Stimulated activated CD4-positive, alpha-beta T cell treated with anti-CD3 and anti-CD28 coated beads, Interleukin-2, amount 100 ng/mL, for 4 hours (primary cell): ENCODE results near the gene ELN.

ENCODE experiments used
- DNase-seq: peaks from one replicate; pipeline ENCODE4 v3.0.0-alpha.2; 2020; ENCODE audit warnings: low read depth

Gene ELN

GRCh38 chr7:74094224-74095101 is 66.5 kb downstream of the ELN start:
- DNase-seq: peak; percentile 64

GRCh38 chr7:74095135-74095534 is 67.2 kb downstream of the ELN start:
- DNase-seq: no peak

GRCh38 chr7:74097937-74098614 is 70.1 kb downstream of the ELN start:
- DNase-seq: no peak

GRCh38 chr7:74099031-74099430 is 71.1 kb downstream of the ELN start:
- no peak for DNase-seq

GRCh38 chr7:74101061-74101681 is 73.2 kb downstream of the ELN start:
- no peak for DNase-seq

- no peak for DNase-seq
These were observed 75.3 kb downstream of the ELN start for GRCh38 chr7:74103219-74103772.

DNA sequence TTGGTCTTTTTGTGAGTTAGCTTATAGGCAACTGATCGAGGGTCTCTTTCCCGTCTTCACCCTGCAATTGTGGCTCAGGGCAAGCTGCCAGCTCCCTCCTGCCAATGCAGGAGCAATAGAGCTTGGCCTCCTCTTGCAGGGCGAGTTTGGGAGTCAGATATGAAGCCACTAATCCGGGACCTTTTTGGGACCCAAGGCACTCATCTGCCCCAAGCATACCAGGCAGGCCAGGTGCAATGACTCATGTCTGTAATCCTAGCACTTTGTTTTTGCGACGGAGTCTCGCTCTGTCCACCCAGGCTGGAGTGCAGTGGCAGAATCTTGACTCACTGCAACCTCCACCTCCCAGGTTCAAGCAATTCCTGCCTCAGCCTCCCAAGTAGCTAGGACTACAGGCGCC is 76.7 kb downstream of the ELN start:
- DNase-seq: no peak

- DNase-seq: no peak
These were observed 78.0 kb downstream of the ELN start for GRCh38 chr7:74105992-74106391.

DNA sequence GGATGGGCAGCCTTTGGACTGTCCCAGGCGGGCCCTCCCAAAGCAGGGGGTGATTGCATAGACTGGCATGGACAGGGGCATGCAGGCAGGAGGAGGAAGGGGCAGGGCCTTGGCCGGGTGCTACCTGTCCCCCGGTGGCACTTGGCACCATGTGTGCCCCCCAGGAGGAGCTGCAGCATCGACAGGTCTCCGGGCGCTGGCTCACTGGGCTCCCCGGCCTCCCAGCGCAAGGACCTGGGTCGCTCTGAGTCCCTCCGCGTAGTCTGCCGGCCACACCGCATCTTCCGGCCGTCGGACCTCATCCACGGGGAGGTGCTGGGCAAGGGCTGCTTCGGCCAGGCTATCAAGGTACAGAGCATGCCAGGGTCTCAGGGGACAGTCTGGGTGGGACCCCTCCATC is 78.9 kb downstream of the ELN start:
- no peak for DNase-seq

DNA sequence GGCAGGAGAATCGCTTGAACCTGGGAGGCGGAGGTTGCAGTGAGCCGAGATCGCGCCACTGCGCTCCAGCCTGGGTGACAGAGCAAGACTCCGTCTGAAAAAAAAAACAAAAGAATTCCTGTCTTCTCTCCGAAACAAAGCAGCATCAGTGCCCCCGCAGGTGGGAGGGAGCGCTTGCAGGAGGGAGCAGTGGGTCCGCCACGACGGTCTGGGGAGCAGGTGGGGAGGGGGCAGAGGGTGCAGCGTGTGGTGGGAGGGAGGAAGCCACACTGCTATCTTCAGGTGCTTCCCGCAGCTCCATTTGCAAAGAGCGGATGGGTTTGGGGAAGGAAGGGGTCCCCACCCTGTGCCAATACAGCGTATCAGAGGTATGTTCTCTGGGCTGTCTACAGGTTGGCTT is 87.4 kb downstream of the ELN start:
- DNase-seq: no peak

GRCh38 chr7:74116356-74116755 is 88.4 kb downstream of the ELN start:
- DNase-seq: no peak
